ENCODE results near the gene APP. TPM values are rescaled to one million over a fixed set of nuclear protein-coding genes. Genes with fewer than 3 reads are reported as not detected.
"Not testable (repeated sequence)": the region's sequence is repeated elsewhere in the genome, so short reads cannot be mapped to it uniquely, and the experiment has no call there.

APP gene
- total RNA-seq, 2 donors from 2014 or later = 20.5 to 46.6 TPM

- no peaks in the 10 kb centered on the region for H3K9me3 Mint-ChIP-seq
- H3K36me3 Mint-ChIP-seq (ENCODE audit: low read depth) = no peaks in the 10 kb centered on the region
- no peaks in the 10 kb centered on the region for H3K27me3 Mint-ChIP-seq
- H3K4me3 Mint-ChIP-seq = no peak overlapping the region
- no peaks in the 10 kb centered on the region for H3K4me1 Mint-ChIP-seq
- no peak for ATAC-seq (replicated peaks)
- H3K27ac Mint-ChIP-seq = peak overlapping the region; percentile 49
Observed at GRCh38 chr21:25925936-25926335, 244.6 kb downstream of the APP start.

DNA sequence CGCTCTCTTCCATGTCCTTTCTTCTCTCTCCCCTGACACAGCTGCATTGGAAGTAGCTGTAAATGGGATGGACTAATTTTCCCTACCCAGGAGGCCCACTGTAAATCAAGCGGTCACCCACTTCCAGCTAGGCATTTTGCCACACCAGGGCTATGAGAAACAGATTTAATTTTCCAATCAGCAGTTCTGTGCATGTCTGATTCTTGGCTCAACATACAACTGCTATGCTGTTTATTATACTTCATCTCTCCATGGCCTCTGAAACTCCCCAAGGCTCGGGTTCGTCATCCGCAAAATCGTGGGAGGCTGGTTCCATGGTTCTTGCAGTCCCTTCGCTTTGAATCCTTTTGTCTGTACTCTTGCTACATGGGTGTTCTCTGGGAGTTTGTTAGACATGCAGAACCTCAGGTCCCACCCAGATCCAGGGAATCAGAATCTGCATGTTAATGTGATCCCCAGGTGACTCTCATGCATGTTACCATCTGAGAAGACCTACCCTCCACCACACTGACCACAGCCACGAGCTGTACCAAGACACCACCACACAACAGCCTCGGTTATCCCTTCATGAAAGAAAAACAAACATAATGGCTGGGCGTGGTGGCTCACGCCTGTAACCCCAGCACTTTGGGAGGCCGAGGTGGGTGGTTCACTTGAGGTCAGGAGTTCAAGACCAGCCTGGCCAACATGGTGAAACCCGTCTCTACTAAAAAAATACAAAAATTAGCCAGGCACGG lies 245.3 kb downstream of the APP start:
- no peaks in the 10 kb centered on the region for H3K27me3 Mint-ChIP-seq
- ATAC-seq (replicated peaks) = no peak
- H3K36me3 Mint-ChIP-seq (ENCODE audit: low read depth) = no peaks in the 10 kb centered on the region
- peak overlapping the region; percentile 49 for H3K27ac Mint-ChIP-seq
- no peaks in the 10 kb centered on the region for H3K4me1 Mint-ChIP-seq
- H3K9me3 Mint-ChIP-seq = no peaks in the 10 kb centered on the region
- H3K4me3 Mint-ChIP-seq = no peak overlapping the region

- H3K4me3 Mint-ChIP-seq; H3K36me3 Mint-ChIP-seq (ENCODE audit: low read depth); ATAC-seq (replicated peaks); H3K27me3 Mint-ChIP-seq; H3K9me3 Mint-ChIP-seq; H3K27ac Mint-ChIP-seq; H3K4me1 Mint-ChIP-seq: not testable (repeated sequence)
Observed at GRCh38 chr21:25918152-25918551, 252.4 kb downstream of the APP start.

DNA sequence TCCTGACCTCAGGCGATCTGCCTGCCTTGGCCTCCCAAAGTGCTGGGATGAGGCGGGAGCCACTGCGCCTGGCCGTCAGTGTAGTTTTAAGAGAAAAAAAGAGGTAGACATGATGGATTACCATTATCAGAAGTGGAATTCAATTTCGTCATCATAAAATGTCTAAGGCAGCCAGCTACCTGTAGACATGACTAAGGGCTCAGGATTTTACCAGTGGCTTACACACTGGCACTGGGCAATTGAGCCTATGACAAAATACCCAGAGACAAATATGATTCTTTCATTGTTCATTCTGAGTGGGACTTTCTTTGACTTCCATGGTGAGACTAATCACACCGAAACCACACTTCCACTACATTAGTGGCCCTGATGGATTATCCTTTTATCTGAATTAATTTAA lies 254.3 kb downstream of the APP start:
- H3K4me3 Mint-ChIP-seq = no peak overlapping the region
- peaks cover 4% of the 10 kb centered on the region for H3K4me1 Mint-ChIP-seq
- no peaks in the 10 kb centered on the region for H3K36me3 Mint-ChIP-seq (ENCODE audit: low read depth)
- no peak overlapping the region for H3K27ac Mint-ChIP-seq
- no peaks in the 10 kb centered on the region for H3K27me3 Mint-ChIP-seq
- H3K9me3 Mint-ChIP-seq = no peaks in the 10 kb centered on the region
- ATAC-seq (replicated peaks) = no peak

- Mint-ChIP-seq H3K4me3 (no peak overlapping the region), H3K4me1 (peaks cover 4% of the 10 kb centered on the region), H3K9me3 (no peaks in the 10 kb centered on the region), H3K27ac (peak overlapping the region; percentile 61), H3K27me3 (no peaks in the 10 kb centered on the region), H3K36me3 (ENCODE audit: low read depth) (no peaks in the 10 kb centered on the region)
- ATAC-seq (replicated peaks) = no peak
Observed at GRCh38 chr21:25913479-25913878, 257.1 kb downstream of the APP start.

GRCh38 chr21:25912402-25912746 lies 258.2 kb downstream of the APP start:
- no peaks in the 10 kb centered on the region for H3K27me3 Mint-ChIP-seq
- ATAC-seq (replicated peaks) = no peak
- no peaks in the 10 kb centered on the region for H3K36me3 Mint-ChIP-seq (ENCODE audit: low read depth)
- H3K4me1 Mint-ChIP-seq = peaks cover 4% of the 10 kb centered on the region
- H3K9me3 Mint-ChIP-seq = no peaks in the 10 kb centered on the region
- H3K4me3 Mint-ChIP-seq = no peak overlapping the region
- H3K27ac Mint-ChIP-seq = no peak overlapping the region

DNA sequence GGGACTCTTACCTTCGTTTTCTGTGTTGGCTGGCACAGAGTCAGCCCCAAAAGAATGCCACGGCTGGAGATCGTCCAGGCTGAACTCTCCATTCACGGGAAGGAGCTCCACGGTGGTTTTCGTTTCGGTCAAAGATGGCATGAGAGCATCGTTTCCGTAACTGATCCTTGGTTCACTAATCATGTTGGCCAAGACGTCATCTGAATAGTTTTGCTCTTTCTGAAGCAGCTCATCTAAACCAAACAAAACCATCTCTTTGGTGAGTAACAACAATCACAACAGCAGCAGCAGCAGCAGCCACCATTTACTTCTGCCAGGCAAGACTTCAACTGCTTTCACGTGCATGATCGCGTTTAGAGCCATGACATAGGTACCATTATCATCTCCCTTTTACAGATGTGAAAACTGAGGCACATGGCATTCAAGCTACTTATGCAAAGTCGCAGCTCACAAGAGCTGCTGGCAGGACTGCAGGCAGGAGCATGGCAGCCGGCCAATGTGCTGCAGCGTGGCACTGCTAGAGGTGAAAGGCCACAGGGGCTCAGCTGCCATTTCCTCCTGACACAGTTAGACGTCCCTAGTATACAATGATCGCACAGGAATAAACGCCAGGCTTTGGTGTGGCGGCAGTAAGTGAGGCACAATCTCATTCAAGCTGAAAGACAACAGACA lies 258.7 kb downstream of the APP start:
- no peaks in the 10 kb centered on the region for H3K9me3 Mint-ChIP-seq
- no peaks in the 10 kb centered on the region for H3K36me3 Mint-ChIP-seq (ENCODE audit: low read depth)
- ATAC-seq (replicated peaks) = no peak
- no peak overlapping the region for H3K27ac Mint-ChIP-seq
- peaks cover 4% of the 10 kb centered on the region for H3K4me1 Mint-ChIP-seq
- no peaks in the 10 kb centered on the region for H3K27me3 Mint-ChIP-seq
- no peak overlapping the region for H3K4me3 Mint-ChIP-seq

- ATAC-seq (replicated peaks) = no peak
- Mint-ChIP-seq H3K36me3 (ENCODE audit: low read depth) (peaks cover 2% of the 10 kb centered on the region), H3K27ac (no peak overlapping the region), H3K4me1 (peaks cover 4% of the 10 kb centered on the region), H3K4me3 (no peak overlapping the region), H3K27me3 (no peaks in the 10 kb centered on the region), H3K9me3 (no peaks in the 10 kb centered on the region)
Observed at GRCh38 chr21:25910809-25911208, 259.8 kb downstream of the APP start.

DNA sequence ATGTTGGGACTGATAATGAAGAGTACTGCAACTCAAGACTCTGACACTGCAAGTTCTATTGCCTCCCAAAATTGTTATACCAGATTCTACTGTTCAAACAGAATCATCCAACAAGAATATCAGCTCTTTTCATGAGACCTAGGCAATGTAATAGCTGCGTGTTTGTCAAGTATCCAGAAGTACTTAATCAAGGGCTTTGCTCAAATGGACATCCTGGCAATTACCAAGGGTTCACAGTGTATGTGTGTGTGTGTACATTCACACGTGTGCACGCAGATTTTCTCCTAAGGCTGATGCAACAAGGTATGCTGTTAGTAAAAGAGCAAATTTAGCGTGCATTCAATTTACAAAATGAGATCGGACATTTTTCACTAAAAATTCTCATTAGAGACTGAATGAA lies 261.2 kb downstream of the APP start:
- peaks cover 14% of the 10 kb centered on the region for H3K36me3 Mint-ChIP-seq (ENCODE audit: low read depth)
- H3K27ac Mint-ChIP-seq = no peak overlapping the region
- ATAC-seq (replicated peaks) = no peak
- H3K27me3 Mint-ChIP-seq = no peaks in the 10 kb centered on the region
- peaks cover 4% of the 10 kb centered on the region for H3K4me1 Mint-ChIP-seq
- H3K4me3 Mint-ChIP-seq = no peak overlapping the region
- H3K9me3 Mint-ChIP-seq = no peaks in the 10 kb centered on the region

- H3K27me3 Mint-ChIP-seq = no peaks in the 10 kb centered on the region
- no peak for ATAC-seq (replicated peaks)
- H3K27ac Mint-ChIP-seq = no peak overlapping the region
- peaks cover 14% of the 10 kb centered on the region for H3K36me3 Mint-ChIP-seq (ENCODE audit: low read depth)
- no peaks in the 10 kb centered on the region for H3K9me3 Mint-ChIP-seq
- H3K4me3 Mint-ChIP-seq = no peak overlapping the region
- no peaks in the 10 kb centered on the region for H3K4me1 Mint-ChIP-seq
Observed at GRCh38 chr21:25908495-25908894, 262.1 kb downstream of the APP start.

- H3K27me3 Mint-ChIP-seq = no peaks in the 10 kb centered on the region
- H3K27ac Mint-ChIP-seq = no peak overlapping the region
- H3K4me1 Mint-ChIP-seq = no peaks in the 10 kb centered on the region
- no peaks in the 10 kb centered on the region for H3K9me3 Mint-ChIP-seq
- H3K36me3 Mint-ChIP-seq (ENCODE audit: low read depth) = peaks cover 14% of the 10 kb centered on the region
- no peak for ATAC-seq (replicated peaks)
- no peak overlapping the region for H3K4me3 Mint-ChIP-seq
Observed at GRCh38 chr21:25907573-25908275, 262.8 kb downstream of the APP start.

DNA sequence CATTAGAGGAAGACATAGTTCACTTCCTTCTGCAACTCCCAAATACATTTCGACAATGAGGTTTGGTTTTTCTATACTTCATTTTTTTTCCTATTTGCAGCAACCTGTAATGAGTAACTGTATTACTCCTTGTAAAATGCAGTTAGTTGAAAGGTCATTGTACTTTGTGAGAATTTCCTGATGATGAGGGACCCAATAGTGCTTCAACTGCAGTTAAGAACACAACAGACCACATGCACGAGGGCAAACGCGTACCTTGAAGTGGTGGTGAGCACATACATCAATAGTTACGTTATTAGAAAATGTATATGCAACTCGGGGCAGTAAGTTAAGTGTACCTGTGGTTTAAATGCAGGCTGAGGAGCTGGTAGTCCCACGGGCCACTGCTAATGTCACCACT lies 264.0 kb downstream of the APP start:
- ATAC-seq (replicated peaks) = no peak
- H3K4me3 Mint-ChIP-seq = no peak overlapping the region
- no peak overlapping the region for H3K27ac Mint-ChIP-seq

GRCh38 chr21:25905126-25905525 lies 265.4 kb downstream of the APP start:
- Mint-ChIP-seq H3K27ac (peak overlapping the region; percentile 7), H3K9me3 (no peaks in the 10 kb centered on the region), H3K36me3 (ENCODE audit: low read depth) (peaks cover 14% of the 10 kb centered on the region), H3K4me3 (no peak overlapping the region), H3K27me3 (no peaks in the 10 kb centered on the region), H3K4me1 (no peaks in the 10 kb centered on the region)
- ATAC-seq (replicated peaks) = no peak

More for the DNA sequence above, 264.0 kb downstream of the APP start:
- peaks cover 14% of the 10 kb centered on the region for H3K36me3 Mint-ChIP-seq (ENCODE audit: low read depth)
- H3K27me3 Mint-ChIP-seq = no peaks in the 10 kb centered on the region
- H3K4me1 Mint-ChIP-seq = no peaks in the 10 kb centered on the region
- H3K9me3 Mint-ChIP-seq = no peaks in the 10 kb centered on the region

GRCh38 chr21:25904044-25904695 lies 266.4 kb downstream of the APP start:
- no peaks in the 10 kb centered on the region for H3K27me3 Mint-ChIP-seq
- no peaks in the 10 kb centered on the region for H3K9me3 Mint-ChIP-seq
- H3K36me3 Mint-ChIP-seq (ENCODE audit: low read depth) = peaks cover 14% of the 10 kb centered on the region
- H3K4me3 Mint-ChIP-seq = no peak overlapping the region
- H3K4me1 Mint-ChIP-seq = no peaks in the 10 kb centered on the region
- H3K27ac Mint-ChIP-seq = no peak overlapping the region
- no peak for ATAC-seq (replicated peaks)

All from activated T-helper 17 cell treated with anti-CD3 and anti-CD28 coated beads, Interleukin-2, amount 50 U/mL, for 72 hours (primary cell).